Measurements from ENCODE around the gene OSGIN1.

Gene OSGIN1

DNA sequence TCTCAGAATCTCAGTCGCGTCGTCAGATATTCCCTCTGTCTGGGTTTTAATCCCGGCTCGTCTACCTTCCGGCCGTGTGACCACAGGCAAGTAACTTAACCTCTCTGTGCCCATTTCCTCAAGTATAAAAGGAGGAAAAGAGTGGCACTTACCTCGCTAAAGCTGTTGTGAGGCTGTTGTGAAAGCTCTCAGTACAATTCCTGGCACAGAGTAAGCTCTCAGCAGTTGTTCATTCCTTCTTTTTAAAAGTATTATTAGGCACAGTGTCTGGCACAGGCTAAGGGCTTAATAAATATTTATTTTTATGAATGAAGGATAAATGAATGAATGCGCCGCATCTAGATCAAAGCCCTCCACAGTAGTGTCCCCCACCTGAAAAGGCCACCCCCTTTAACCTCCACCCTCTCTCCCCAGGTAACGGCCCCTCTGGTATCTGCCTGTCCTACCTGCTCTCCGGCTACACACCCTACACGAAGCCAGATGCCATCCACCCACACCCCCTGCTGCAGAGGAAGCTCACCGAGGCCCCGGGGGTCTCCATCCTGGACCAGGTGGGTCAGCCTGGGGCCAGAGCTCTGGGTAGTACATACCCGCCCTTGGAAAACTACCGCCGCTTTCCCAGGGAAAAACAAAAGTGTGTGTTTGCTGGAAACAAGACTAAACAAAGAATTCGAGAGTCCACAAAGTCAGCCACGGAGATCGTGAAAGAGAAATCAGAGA lies 6.0 kb downstream of the OSGIN1 start:
- DNase-seq = no peak

DNA sequence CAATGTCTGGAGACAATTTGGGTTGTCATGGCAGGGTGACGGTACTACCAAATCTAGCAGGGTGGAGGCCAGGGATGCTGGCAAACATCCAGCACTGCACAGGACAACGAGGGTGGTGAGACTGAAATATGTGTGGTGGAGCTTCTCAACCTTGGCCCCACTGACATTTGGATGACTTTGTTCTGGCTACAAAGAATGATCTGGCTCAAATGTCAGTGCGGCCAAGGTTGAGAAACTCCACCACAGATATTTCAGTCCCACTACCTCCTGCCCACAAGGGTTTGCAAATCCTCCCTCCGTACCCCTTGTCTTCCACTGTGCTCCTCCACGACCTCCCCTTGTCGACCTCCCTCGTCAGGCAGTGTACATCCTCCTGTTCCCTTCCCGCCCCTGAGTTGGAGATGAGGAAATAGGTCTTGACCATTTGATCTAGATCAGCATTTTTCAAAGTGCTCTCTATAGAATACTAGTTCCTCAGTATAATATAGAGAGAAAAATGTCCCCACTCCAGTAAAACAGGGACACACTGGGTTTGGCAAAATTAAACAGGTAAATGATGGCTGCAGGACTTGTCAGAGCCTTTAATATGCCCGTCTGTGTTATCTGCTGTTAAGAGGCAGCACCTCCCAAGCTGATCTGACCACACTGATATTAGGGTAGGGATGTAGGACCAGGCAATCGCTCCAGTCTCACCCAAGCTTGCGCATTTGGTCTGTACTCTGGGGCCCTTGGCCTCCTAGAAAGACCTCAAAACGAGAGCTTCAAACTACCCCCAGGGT lies 6.8 kb downstream of the OSGIN1 start:
- DNase-seq = no peak

DNA sequence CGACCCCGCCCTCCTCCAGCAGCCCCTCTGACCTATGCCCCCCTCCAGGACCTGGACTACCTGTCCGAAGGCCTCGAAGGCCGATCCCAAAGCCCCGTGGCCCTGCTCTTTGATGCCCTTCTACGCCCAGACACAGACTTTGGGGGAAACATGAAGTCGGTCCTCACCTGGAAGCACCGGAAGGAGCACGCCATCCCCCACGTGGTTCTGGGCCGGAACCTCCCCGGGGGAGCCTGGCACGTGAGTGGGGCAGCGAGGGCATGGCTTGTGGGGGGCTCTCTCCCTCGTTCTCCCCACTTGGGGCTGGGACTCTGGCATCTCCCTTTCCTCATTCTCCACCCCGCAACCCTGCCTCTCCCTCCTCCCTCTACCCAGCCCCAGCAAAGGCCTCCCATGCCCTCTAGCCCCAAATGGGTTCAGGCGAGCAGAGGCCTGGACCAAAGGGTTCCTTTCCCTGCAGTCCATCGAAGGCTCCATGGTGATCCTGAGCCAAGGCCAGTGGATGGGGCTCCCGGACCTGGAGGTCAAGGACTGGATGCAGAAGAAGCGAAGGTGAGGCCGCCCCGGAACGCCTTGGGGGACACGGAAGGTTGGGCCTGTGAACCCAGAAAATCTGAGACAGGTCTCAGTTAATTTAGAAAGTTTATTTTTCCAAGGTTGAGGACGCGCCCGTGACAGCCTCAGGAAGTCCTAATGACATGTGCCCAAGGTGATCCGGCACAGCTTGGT lies 7.6 kb downstream of the OSGIN1 start:
- no peak for DNase-seq

DNA sequence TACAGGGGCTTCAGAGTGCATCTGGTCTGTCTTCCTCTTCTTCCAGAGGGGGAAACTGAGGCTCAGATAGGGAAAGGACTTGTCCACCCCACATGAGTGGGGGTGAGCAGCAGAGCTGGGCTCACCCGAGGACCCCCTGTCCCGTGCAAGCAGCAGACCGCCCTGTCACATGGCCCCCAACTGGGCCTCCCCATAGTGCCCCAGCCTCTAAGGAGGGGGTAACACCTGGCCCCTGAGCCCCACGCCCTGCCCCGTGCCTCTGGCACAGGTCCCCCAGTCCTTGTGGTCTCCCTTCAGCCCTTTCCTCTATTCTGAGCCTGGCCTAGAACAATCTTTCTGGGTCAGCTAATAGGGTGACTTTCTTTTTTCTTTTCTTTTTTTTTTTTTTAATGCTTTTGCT lies 8.6 kb downstream of the OSGIN1 start:
- DNase-seq = no peak

DNA sequence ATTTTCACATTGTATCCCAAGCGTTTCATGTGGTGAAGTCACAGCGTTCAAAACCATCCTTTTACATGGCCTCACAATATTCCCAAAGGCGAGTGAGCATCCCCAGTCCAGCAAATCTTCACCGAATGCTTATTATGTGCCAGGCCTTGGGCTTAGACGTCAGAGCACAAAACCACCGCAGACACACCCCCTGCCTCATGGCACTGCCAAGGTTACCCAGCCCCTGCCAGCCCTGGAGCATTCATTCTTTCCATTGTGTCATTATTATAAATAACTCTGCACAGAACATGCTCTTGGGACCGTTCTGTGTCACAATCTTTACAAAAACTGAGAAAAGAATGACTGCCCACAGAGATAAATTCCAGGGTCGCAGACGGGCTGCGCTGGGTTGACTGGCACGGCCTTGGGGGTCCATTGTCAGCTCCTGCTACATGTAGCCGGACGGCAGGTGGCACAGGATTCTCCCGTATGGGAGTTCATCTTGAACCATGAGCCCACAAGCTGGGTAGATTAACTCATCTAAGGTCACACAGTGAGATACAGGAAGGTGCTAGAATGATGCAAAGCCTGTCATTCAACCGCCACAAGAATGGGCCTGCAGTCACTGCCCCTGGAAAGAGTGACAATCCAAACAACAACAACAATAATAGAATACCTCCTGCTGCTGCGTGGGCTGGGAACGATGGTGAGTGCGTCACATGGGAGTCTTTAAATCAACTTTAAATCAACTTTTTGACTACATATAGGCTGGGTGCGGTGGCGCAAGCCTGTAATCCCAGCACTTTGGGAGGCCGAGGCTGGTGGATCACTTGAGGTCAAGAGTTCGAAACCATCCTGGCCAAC lies 10.5 kb downstream of the OSGIN1 start:
- no peak for DNase-seq

DNA sequence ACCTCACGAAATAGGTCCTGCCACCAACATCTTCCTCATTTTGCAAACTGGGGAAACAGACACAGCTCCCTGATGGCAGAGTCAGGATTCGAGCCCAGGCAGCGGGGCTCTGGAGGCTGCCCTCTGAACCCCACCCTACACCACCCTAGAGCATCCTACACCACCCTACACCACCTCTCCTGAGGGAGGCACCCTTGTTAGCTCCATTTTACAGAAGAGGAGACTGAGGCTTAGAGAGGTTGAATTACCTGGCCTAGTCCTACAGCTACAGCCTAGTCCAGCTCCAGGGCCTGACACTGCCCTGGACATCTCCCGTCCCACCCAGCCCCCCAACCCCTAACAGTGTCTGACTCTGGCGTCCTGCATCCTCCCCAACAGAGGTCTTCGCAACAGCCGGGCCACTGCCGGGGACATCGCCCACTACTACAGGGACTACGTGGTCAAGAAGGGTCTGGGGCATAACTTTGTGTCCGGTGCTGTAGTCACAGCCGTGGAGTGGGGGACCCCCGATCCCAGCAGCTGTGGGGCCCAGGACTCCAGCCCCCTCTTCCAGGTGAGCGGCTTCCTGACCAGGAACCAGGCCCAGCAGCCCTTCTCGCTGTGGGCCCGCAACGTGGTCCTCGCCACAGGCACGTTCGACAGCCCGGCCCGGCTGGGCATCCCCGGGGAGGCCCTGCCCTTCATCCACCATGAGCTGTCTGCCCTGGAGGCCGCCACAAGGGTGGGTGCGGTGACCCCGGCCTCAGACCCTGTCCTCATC lies 11.8 kb downstream of the OSGIN1 start:
- no peak for DNase-seq

DNA sequence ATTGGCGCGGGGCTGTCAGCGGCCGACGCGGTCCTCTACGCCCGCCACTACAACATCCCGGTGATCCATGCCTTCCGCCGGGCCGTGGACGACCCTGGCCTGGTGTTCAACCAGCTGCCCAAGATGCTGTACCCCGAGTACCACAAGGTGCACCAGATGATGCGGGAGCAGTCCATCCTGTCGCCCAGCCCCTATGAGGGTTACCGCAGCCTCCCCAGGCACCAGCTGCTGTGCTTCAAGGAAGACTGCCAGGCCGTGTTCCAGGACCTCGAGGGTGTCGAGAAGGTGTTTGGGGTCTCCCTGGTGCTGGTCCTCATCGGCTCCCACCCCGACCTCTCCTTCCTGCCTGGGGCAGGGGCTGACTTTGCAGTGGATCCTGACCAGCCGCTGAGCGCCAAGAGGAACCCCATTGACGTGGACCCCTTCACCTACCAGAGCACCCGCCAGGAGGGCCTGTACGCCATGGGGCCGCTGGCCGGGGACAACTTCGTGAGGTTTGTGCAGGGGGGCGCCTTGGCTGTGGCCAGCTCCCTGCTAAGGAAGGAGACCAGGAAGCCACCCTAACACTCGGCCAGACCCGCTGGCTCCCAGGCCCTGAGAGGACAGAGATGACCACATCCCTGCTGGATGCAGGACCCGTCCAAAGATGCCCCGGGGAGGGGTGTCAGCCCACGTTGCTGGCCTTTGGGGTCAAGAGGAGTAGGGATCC lies 12.6 kb downstream of the OSGIN1 start:
- DNase-seq = no peak

DNA sequence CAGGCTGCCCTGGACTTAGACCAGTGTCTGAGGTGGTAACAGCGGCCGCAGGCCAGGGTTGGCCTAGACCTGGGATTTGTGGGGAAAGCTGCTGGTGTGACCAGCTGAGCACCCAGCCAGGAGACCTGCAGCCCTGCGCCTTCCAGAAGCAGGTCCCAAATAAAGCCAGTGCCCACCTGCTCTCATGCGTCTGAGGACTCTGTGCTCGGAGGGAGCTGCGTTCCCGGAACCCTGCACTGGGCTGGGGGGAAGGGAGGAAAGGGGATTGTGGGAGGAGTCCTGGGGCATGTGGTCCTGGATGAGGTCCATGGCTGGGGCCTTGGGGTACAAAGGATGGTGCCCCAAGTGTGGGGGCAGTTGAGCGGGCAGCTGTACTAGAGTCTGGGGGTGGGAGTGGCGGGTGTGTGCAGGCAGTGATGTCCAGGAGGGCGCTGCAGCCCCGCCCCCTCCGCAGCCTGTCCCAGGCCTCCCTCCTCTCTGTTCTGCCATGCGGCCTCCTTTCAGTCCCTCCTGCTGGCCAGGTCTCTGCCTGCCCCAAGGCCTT lies 13.2 kb downstream of the OSGIN1 start:
- DNase-seq = no peak

DNA sequence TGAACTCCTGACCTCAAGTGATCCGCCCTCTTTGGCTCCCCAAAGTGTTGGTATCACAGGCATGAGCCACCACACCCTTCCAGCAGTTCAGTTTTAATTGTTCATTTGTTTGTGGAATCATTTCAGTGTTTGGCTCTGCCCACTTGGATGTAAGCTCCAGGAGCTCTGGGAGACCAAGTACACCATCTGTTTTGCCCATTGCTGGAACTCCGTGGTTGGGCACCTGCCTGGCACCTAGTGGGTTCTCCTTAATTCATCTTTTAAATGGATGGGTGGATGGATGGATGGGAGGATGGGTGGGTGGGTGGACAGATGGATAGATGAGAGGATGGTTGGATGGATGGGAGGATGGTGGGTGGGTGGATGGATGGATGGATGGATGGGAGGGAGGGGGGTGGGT lies 14.1 kb downstream of the OSGIN1 start:
- DNase-seq = no peak

DNA sequence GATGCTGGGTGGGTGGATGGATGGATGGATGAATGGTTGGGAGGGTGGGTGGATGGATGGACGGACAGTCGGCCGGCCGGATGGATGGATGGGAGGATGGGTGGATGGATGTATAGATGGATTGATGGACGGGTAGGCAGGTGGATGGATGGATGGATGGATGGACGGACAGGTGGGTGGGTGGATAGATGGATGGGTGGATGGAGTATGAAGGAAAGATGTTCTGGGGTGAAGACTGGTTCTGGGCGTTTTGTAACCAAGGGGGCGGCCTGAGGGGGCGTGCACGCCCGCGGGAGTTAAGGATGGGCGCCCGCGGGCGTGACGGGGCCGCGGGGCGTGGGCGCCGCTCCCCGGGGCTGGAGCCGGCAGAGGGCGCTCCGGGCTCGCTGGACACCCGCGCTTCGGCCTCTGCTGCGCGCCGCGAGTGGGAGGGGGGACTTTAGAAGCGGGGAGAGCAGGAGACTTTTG lies 14.8 kb downstream of the OSGIN1 start, which contains the start of gene NECAB2:
Gene NECAB2 (plus strand): TSS at position 407 of the 468 bp plus-strand sequence. CDS start 405 bp downstream, outside the sequence.
- no peak for DNase-seq

DNA sequence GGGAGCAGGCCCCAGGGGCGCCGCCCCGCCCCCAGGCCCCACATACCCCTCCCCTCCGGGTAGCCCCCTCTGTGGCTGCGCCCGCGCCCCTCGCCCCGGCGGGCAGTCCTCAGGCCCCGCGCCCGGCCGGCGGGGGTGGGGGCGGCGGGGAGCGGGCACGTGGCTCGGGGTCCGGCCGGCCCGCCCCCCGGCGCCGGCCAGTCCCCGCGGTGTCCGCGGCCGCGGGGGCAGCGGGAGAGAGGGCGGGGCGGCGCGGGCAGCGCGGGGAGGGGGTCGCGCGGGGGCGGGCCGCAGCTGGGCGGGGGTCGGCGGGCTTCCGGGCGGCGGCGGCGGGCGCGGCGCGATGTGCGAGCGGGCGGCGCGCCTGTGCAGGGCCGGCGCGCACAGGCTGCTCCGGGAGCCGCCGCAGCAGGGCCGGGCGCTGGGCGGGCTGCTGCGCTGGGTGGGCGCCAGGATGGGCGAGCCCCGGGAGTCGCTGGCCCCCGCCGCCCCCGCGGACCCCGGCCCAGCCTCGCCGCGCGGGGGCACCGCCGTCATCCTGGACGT lies 15.3 kb downstream of the OSGIN1 start:
- no peak for DNase-seq

DNA sequence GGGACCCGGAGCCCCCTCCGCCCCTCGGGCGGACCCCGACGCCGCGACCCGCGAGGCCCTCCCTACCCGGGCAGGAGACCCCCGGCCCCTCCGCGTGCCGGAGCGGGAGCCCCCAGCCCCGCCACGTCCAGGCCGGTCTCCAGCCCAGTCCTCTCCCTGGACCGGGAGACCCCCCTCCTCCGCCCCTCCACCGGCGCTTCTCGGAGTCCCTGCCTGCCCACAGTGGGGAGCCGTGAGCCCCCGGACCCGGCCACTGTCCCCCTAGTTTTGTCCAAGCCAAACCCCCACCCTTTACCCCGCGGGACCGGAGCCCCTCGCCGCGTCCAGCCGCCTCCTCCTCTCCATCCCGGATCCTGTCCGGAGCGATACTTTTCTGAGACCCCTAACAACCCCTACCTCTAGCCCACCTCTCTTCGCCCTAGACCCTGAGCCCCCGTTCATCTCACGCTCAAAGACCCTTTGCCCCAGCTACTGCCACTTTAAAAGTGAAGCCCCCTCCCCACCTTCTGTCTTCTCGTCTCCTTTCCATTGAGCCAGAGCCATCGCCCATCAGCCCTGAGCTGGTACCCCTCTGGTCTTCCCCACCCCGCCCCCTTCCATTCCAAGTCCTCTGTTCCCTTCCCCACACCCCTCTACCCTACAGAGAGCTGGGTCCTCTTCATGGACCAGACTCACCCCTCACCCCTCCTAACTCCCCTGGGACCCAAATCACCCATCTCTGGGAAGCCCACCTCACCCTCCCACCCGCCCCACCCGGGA lies 16.0 kb downstream of the OSGIN1 start:
- no peak for DNase-seq

DNA sequence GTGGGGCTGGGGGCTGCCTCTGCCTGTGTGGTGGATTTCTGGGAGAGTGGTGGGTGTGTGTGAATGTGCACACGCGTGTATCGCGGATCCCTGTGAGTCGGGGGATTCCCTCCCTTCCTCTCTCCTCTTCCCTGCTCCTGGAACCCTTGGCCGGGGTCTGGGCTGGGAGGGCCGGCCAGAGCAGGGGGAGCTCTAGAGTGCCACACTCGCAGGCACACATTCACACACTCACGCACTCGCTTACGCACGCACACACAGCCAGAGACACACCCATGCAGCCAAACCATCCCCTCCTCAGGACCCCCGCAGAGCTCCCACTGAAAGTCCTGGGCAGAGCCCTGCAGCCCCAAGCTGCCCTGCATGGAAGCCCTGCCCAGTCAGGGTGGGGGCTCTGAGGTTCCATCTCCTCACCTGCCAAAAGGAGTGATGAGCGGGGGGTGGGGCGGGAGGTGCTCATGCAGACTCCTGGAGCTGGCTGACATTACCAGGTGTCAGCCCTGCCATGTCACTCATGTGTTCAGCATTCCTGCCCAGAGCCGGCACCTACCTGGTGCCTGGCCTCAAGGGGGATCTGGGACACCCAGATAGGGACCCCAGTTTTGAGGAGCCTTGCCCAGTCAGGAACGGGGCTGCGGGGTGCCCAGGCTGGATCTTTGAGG lies 16.9 kb downstream of the OSGIN1 start:
- DNase-seq = no peak

DNA sequence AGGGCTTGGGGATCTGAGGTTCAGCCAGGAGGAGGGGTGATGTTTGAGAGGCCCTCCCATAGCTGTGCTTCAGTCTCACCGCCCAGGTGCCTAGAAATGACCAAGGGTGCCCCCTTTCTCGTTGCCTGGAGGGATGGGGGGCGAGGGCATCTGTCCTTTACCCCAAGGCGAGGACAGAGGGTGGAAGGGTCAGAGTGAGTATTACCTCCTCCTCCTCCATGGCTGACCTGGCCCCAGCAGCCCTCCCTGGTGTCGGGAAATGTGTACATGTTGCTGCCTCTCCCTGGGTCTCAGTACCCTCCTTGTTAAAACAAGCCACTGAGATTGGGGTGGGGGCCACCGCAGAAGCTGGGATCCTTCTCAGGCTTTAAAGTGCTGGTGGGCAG lies 17.4 kb downstream of the OSGIN1 start:
- DNase-seq = no peak

DNA sequence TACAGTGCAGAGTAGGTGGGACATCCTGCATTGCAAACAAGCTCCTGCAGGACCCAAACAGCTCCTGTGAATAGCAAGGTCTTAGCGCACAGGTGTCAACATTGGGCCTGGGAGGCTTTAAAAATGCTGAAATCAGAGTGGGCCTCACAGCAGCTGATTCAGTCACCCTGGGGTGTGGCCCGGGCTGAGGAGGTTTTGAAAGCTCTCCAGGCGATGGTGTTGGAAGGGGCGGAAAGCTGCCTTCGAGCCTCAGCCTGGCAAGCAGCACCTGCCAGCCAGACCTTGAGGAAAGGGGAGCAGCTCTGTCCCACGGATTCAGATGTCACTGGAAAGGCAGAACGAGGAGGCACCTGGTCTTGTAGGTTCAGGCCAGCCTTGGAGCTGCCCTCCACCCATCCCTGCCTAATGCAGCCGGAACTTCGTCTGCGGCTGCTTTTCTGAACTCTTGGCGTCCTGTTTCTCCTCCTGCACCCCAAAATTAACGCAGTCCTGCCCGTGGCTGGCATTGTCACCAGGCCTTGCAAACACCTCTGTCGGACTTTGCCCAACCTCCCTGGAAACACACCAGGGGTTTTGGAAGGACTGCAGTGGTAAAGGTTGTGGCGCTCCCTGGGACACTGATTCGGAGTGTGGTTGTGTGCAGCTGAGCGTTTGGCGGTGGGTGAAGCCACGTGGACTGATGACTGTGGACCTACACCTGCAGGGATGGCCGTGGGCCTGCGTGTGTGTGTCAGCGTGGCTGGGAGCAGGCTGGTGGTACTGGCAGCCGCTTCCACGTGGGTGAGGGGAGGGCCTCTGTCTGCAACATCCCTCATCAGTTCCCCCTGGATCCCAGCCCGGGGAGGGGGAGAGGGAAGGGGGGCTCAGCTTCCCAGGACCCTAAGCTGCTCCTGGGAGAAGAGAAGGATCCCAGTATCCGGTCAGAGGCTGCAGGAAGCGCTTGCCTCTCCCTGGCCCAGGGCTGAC lies 18.4 kb downstream of the OSGIN1 start:
- no peak for DNase-seq

DNA sequence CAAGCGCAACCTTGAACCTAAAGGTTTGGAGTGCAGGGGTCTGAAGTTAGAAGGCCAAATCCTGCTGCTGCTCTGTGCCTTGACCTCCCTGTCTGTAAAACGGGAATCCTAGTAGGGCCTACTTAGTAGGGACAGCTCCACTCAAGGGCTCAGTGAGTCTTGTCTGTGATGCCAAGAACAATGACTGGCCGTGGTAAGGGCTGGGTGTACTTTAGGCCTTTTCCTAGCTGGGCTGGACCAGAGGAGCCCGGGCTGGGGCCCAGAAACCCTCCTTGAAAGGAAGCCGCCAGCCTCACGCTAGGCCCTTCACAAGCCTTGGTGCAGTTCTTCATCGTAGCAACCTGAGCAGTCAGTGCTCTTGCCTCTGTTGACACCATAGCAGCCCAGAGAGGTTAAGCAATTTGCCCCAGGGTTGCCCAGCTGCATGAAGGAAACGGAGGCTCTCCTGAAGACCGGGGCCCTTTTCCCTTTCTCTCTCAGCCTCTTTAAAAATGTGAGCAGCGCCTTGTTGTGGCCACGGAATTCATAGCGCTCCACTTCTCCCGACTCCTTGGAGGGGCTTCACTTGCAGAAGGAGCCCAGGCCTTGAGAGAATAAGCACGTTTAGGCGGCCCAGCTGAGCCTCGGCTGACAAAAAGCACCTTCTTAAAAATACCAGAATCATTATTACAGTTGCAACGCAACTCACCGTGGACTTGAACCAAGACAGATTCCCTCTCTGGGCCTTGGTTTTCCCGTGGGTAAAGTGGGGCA lies 19.4 kb downstream of the OSGIN1 start:
- DNase-seq = no peak

DNA sequence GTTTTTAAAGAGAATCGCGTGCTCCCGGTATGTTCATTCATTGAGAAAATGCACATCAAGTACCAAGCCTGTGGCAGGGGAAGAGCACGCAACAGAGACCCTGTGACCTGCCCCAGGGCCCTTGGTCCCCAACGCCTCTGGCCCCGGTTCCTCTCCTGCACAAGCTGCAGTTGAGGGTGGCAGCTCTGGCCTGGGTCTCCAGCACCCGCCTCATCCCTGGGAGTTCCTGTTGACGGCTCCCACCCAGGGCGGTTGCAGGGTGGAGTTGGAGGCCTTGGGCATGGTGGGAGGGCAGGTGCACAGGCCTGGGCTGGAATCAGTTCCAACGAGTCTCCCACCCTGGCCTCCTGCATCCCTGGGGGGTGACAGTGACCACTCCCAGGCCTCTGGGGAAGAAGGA lies 20.0 kb downstream of the OSGIN1 start:
- DNase-seq = no peak

Measured in CD4-positive, alpha-beta T cell treated with Interleukin-4 for 4 hours (primary cell).